Measurements from ENCODE around the gene GP1BB.
"Not testable (repeated sequence)": the region's sequence is repeated elsewhere in the genome, so short reads cannot be mapped to it uniquely, and the experiment has no call there.

The GP1BB gene

DNA sequence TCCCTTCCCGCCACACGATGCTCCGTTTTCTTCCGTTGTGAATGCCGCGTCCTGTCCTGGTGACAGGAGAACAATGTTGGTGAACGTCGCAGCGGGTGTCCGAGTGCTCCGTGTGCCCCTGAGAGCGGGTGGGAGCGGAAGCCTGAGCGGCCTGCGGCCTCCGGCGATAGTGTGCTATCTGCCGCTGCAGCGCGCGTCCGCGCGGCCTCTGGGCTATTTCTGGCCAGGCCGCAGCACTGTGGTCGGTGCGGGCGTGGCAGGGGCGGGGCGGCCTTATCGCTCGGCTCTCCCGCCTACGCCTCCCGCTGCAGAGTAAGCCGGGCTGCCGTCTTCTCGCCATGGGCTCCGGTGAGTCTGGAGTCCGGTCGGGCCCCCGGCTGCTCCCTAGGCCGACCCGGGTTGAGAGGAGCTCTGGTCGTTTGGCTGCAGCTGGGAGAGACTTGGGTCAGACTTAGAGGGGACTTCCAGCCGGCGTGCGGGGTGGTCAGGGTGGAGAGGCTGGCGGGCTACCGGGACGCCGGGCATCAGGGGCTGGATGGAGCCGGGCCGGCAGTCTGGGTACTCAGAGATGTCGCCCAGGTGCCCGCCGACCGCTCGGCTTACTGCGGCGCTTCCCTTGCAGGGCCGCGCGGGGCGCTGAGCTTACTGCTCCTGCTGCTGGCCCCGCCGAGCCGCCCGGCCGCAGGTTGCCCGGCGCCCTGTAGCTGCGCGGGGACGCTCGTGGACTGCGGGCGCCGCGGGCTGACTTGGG, at the start of gene GP1BB:
Gene GP1BB (plus strand): TSS at position 308 of the 751 bp plus-strand sequence. CDS start 31 bp downstream, at position 339.
- DNase-seq (ENCODE audit: low read depth, low spot score): no peak

DNA sequence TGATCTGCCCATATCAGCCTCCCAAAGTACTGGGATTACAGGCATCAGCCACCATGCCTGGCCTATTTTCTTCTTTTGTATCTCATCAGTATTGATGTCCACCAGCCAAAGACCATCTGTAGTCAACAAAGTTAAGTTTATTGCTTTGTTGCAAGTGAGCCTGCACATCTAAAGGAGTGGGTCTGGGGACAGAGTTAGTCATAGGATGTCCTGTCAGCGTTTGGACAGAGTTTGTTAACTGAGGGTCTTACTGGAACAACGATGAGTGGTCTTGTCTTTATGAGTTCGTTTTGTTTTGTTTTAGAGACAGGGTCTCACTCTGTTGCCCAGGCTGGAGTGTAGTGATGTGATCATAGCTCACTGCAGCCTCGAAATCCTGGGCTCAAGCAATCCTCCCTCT, 49.7 kb upstream of the GP1BB start:
- no peak for DNase-seq (ENCODE audit: low read depth, low spot score)

DNA sequence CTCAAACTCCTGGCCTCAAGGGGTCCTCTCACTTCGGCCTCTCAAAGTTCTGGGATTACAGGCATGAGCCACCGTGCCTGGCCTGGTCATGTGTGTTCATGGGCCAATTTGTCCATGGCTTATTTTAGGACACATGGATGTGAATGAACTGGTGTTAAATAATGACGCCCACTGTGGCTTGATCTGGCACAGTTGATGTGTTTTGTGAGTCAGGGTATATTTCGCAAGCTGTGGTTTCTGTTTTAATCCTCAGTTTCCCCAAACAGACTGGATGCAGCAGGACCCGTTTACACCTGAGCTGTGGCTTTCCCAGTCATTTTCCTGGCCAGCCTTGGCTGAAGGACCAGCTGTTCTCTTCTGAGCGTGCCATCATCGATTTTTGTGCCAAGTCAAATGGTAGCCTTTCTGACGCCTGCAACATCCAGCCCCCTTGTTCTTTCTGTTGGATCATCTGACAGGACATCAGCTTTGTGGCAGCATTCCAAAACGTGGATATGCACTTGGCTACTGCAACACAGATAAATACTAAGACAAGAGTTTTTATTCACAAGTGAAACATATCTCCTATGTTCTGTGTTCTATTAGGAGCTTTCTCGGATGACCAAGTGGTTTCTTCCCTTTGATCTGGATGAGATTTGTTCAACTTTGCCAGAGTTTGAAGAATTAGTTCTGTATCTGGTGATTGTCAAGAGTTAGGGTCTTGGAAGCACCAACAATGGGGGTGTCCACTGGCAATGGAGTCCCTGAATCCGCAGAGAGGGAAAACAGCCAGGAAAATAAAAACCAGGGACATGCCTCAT, 49.0 kb upstream of the GP1BB start:
- DNase-seq (ENCODE audit: low read depth, low spot score): no peak

GRCh38 chr22:19674929-19675253, 48.4 kb upstream of the GP1BB start:
- DNase-seq (ENCODE audit: low read depth, low spot score): no peak

- no peak for DNase-seq (ENCODE audit: low read depth, low spot score)
These were observed 47.9 kb upstream of the GP1BB start for GRCh38 chr22:19675428-19675827.

GRCh38 chr22:19676437-19676836, 46.9 kb upstream of the GP1BB start:
- DNase-seq (ENCODE audit: low read depth, low spot score): not testable (repeated sequence)

GRCh38 chr22:19678949-19679521, 44.3 kb upstream of the GP1BB start:
- DNase-seq (ENCODE audit: low read depth, low spot score): no peak

- no peak for DNase-seq (ENCODE audit: low read depth, low spot score)
These were observed 43.7 kb upstream of the GP1BB start for GRCh38 chr22:19679522-19680101.

DNA sequence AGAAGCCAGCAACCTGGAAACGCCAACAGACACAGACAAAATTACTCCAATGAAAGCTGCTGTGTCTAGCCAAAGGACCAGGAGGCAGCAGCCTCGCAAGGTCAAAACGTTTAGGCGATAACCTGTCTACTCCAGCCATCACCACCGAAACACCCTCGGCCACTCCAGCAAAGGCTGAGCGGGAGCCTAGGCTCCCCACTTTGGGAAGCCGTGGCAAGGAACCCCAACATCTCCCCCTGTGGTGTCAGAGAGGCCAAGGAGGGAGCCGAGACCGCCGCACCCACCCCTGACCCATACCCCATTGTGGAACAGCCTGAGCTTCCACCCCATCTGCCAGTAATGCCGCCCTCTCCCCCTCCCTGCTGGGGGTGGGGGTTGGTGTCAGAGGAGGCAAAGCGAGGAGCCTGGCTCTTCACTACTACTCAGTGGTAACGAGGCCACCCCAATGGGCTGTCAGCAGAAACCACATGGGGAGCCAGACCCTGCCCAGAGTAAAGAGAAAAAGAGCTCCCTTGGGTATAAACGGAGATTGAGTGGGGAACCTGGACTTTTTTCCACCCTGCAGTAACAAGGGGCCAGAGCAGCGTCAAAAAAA, 43.0 kb upstream of the GP1BB start:
- DNase-seq (ENCODE audit: low read depth, low spot score): no peak

- no peak for DNase-seq (ENCODE audit: low read depth, low spot score)
These were observed 42.2 kb upstream of the GP1BB start for GRCh38 chr22:19680911-19681862.

- no peak for DNase-seq (ENCODE audit: low read depth, low spot score)
These were observed 41.5 kb upstream of the GP1BB start for GRCh38 chr22:19681863-19682245.

DNA sequence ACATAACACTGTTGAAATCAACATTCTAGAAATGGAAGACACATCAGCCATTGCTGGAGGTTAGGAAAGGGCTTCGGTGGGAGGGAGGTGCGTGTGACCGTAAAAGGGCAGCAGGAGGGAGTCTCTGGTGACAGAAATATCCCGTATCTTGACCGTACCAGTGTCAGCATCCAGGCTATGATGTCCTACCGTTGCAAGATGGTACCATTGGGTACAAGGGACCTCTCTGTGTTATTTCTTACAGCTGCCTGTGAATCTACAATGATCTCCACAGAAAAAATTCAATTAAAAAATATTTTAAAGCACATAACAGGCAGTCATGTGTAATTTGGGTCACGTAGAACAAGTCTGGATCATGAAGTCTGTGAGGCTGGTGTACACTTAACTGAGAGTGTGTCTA, 36.4 kb upstream of the GP1BB start:
- no peak for DNase-seq (ENCODE audit: low read depth, low spot score)

DNA sequence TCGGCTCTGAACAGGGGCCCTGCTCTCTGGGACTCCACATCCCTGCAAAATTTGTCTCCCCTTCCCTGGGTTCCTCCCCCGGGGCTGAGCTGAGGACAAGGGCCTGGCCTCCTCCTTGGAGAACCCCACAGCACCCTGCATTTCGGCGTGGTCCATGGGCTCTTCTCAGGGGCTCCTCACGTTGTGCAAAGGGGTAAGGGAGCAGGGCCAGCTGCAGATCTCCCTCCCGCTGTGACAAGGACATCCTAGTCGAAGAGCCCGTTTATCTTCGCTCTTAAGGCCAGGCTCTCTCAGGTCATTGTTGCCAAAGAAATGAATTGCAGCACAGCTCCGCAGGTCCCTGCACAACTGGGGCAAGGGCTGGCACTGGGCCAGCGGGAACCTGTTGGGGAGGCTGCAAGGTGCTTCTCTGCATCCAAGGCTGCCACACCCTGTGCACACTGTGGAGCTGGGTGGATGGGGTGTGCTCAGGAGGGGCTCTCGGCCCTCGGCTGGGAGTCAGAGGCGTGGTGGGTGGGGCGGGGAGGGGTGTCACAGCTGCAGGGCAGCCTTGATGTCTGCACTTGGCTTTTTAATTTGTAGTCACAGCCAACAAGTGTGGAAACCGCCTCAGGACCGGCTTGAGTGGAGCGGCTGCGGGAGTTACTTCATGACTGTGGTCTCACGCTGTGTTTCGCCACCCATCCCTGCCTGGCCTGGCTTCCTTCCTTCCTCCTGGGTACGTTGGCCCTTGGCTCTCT, 35.6 kb upstream of the GP1BB start:
- DNase-seq (ENCODE audit: low read depth, low spot score): no peak

- no peak for DNase-seq (ENCODE audit: low read depth, low spot score)
These were observed 34.7 kb upstream of the GP1BB start for GRCh38 chr22:19688301-19689290.

GRCh38 chr22:19689408-19689807, 33.9 kb upstream of the GP1BB start:
- no peak for DNase-seq (ENCODE audit: low read depth, low spot score)

DNA sequence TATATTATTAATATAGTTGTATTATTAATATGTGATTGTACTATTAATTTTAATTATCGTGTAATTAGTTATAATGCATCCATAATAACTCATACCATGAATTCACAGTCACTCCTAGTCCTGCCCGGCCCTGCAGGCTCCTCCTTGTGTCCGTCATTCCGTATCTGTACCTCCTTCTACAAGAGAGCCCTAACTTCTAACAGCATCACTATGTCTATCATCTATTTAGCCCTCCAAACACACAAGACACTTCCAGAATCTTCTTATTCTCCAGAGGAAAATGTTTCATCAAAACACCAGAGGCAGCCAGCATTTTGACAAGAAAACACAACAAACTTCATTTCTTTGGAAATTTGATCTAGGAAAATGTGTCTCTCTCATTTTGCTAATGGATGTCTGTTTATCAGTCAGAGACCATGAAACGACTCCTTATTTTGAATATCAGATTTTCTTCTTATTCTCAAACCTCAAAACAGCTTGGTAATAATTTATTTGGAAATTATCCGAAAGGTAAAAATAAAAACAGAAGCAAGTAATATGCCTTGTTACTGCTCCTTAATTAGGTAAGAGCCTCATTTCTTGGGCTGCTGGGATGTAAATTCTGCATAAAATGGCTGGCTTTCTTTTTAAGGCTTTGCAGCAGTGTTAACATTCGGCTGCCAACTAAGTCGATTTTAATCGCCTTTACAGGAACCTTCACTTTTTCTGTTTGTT, 32.2 kb upstream of the GP1BB start:
- DNase-seq (ENCODE audit: low read depth, low spot score): no peak

GRCh38 chr22:19691721-19692341, 31.5 kb upstream of the GP1BB start:
- DNase-seq (ENCODE audit: low read depth, low spot score): no peak

GRCh38 chr22:19693581-19693980, 29.8 kb upstream of the GP1BB start:
- DNase-seq (ENCODE audit: low read depth, low spot score): no peak
